C4-2B (cell line): ENCODE data around the gene ESRRB.

ENCODE experiments used
- ZFX ChIP-seq: fragments of 450-650 bp; IDR thresholded peaks from 2 replicates; pipeline ENCODE4 v1.6.1; 2017
- TF ChIP-seq, protein P1 (sequence below): fragments of 450-650 bp; conservative IDR thresholded peaks from 2 replicates; pipeline ENCODE4 v1.5.1; 2017; ENCODE audit warnings: mild to moderate bottlenecking

DNA sequence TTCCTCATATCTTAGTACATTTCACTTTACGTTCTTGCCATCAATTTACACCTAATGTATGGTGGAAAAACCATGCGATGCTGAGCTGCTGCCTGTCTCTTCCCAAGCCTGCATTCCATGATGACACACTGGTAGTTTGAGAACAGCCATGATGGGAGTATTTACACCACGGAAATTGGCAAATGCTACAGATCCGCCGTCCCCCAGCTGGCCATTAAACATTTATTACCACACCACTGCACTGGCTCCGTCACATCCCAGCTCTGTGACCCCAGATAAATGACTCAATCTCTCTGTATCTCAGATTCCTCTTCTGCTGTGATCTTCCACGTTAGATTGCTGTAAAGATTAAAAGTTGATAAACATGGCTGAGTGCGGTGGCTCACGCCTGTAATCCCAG is 13.9 kb downstream of the ESRRB start:
- TF ChIP-seq, protein P1, sequence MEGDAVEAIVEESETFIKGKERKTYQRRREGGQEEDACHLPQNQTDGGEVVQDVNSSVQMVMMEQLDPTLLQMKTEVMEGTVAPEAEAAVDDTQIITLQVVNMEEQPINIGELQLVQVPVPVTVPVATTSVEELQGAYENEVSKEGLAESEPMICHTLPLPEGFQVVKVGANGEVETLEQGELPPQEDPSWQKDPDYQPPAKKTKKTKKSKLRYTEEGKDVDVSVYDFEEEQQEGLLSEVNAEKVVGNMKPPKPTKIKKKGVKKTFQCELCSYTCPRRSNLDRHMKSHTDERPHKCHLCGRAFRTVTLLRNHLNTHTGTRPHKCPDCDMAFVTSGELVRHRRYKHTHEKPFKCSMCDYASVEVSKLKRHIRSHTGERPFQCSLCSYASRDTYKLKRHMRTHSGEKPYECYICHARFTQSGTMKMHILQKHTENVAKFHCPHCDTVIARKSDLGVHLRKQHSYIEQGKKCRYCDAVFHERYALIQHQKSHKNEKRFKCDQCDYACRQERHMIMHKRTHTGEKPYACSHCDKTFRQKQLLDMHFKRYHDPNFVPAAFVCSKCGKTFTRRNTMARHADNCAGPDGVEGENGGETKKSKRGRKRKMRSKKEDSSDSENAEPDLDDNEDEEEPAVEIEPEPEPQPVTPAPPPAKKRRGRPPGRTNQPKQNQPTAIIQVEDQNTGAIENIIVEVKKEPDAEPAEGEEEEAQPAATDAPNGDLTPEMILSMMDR = no peak
- no peak for TF ChIP-seq ZFX
